GM19193 (cell line): ENCODE measurements around the gene SPNS2.

Experiments
- POLR2A ChIP-seq: IDR thresholded peaks from 4 replicates; pipeline ENCODE4 v1.6.1; 2011; ENCODE audit not compliant: insufficient read depth, insufficient read length; ENCODE audit errors: extremely low read depth

SPNS2 gene

GRCh38 chr17:4562015-4562969 is 63.6 kb downstream of the SPNS2 start:
- TF ChIP-seq POLR2A: no peak

- no peak for TF ChIP-seq POLR2A
These were observed 66.8 kb downstream of the SPNS2 start for GRCh38 chr17:4565209-4566141.

- no peak for TF ChIP-seq POLR2A
These were observed 68.1 kb downstream of the SPNS2 start for GRCh38 chr17:4566785-4567184.

GRCh38 chr17:4569591-4569990 is 70.9 kb downstream of the SPNS2 start:
- TF ChIP-seq POLR2A: no peak

- no peak for TF ChIP-seq POLR2A
These were observed 73.5 kb downstream of the SPNS2 start for GRCh38 chr17:4572131-4572530.

- no peak for TF ChIP-seq POLR2A
These were observed 74.4 kb downstream of the SPNS2 start for GRCh38 chr17:4573115-4573514.

- TF ChIP-seq POLR2A: no peak
These were observed 75.0 kb downstream of the SPNS2 start for GRCh38 chr17:4573669-4574068.

- no peak for TF ChIP-seq POLR2A
These were observed 75.9 kb downstream of the SPNS2 start for GRCh38 chr17:4574448-4575045.

- TF ChIP-seq POLR2A: no peak
These were observed 77.5 kb downstream of the SPNS2 start for GRCh38 chr17:4576161-4576558.

GRCh38 chr17:4576729-4577322 is 78.1 kb downstream of the SPNS2 start:
- no peak for TF ChIP-seq POLR2A

- no peak for TF ChIP-seq POLR2A
These were observed 78.8 kb downstream of the SPNS2 start for GRCh38 chr17:4577386-4577993.

GRCh38 chr17:4579678-4580077 is 81.0 kb downstream of the SPNS2 start:
- TF ChIP-seq POLR2A: no peak

- no peak for TF ChIP-seq POLR2A
These were observed 81.6 kb downstream of the SPNS2 start for GRCh38 chr17:4580291-4580690.

- no peak for TF ChIP-seq POLR2A
These were observed 83.4 kb downstream of the SPNS2 start for GRCh38 chr17:4582101-4582501.
